ENCODE measurements around the gene RPS28.

- TF ChIP-seq CTCF (optimal IDR thresholded peaks at IDR 0.05 in 1 of 3, IDR thresholded peaks at IDR 0.05 in 1 of 3, conservative IDR thresholded peaks at IDR 0.05 in 1 of 3; ENCODE audit: extremely low read depth in 1 of 3, insufficient read depth in 2 of 3, low read length in 3 of 3) (no peak), EZH2 (IDR thresholded peaks at IDR 0.05; ENCODE audit: low read length) (no peak)
Measured at GRCh38 chr19:8307400-8307964, 13.8 kb upstream of the RPS28 start.
